Transverse colon (tissue), 4 donors: ENCODE results near the gene UTY.

Experiments
- POLR2A ChIP-seq: fragments of 450-650 bp; IDR thresholded peaks from one replicate; pipeline ENCODE4 v1.6.1; 2016; ENCODE audit warnings: antibody characterized with exemption, mild to moderate bottlenecking, moderate library complexity
- POLR2AphosphoS5 ChIP-seq, 3 donors: sonication (generic); formaldehyde crosslinking; IDR thresholded peaks; one replicate each; pipeline ENCODE4 v1.6.1; 2016; ENCODE audit warnings: antibody characterized with exemption in 3 of 3
- TF ChIP-seq, protein P1 (sequence below), 5 experiments: fragments of 200-600 bp in 3 of 5; fragments of 450-650 bp in 2 of 5; sonication (generic) in 3 of 5; IDR thresholded peaks; 1 replicate in 2 of 5; 2 replicates in 3 of 5; pipeline ENCODE4 v1.5.1; 2016 to 2017; ENCODE audit warnings: antibody characterized with exemption in 5 of 5, inconsistent platforms in 3 of 5, mild to moderate bottlenecking in 2 of 5, moderate library complexity in 1 of 5

DNA sequence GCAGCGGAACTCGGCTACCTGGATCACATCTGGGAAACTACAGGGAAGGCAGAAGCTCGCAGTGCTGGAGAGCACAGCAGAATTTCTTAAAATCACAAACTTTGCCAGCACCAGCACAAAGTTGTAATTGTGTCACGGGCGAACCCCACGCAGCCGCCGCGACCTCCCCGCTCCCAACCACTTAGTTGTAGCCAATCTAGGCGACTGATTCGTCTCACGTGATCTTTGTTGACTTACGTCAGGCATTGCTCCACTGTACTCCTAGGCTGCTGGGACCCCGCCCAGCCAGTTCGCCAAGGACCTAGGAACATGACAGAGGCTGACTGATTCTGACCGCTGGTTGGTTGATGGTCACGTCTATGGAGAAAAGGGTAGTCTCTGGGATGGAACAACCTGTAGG is at the start of gene UTY:
- TF ChIP-seq, protein P1, sequence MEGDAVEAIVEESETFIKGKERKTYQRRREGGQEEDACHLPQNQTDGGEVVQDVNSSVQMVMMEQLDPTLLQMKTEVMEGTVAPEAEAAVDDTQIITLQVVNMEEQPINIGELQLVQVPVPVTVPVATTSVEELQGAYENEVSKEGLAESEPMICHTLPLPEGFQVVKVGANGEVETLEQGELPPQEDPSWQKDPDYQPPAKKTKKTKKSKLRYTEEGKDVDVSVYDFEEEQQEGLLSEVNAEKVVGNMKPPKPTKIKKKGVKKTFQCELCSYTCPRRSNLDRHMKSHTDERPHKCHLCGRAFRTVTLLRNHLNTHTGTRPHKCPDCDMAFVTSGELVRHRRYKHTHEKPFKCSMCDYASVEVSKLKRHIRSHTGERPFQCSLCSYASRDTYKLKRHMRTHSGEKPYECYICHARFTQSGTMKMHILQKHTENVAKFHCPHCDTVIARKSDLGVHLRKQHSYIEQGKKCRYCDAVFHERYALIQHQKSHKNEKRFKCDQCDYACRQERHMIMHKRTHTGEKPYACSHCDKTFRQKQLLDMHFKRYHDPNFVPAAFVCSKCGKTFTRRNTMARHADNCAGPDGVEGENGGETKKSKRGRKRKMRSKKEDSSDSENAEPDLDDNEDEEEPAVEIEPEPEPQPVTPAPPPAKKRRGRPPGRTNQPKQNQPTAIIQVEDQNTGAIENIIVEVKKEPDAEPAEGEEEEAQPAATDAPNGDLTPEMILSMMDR (IDR thresholded peaks at IDR 0.05): no peak
- TF ChIP-seq POLR2AphosphoS5 (IDR thresholded peaks at IDR 0.05) (no peak), POLR2A (no peak)
